ENCODE data around the gene TAB2. TPM values are rescaled to one million over a fixed set of nuclear protein-coding genes. Genes with fewer than 3 reads are reported as not detected.

The TAB2 gene
- total and polyA plus RNA-seq, 2 experiments from 2014 or later = 14.2 to 51.9 TPM

DNA sequence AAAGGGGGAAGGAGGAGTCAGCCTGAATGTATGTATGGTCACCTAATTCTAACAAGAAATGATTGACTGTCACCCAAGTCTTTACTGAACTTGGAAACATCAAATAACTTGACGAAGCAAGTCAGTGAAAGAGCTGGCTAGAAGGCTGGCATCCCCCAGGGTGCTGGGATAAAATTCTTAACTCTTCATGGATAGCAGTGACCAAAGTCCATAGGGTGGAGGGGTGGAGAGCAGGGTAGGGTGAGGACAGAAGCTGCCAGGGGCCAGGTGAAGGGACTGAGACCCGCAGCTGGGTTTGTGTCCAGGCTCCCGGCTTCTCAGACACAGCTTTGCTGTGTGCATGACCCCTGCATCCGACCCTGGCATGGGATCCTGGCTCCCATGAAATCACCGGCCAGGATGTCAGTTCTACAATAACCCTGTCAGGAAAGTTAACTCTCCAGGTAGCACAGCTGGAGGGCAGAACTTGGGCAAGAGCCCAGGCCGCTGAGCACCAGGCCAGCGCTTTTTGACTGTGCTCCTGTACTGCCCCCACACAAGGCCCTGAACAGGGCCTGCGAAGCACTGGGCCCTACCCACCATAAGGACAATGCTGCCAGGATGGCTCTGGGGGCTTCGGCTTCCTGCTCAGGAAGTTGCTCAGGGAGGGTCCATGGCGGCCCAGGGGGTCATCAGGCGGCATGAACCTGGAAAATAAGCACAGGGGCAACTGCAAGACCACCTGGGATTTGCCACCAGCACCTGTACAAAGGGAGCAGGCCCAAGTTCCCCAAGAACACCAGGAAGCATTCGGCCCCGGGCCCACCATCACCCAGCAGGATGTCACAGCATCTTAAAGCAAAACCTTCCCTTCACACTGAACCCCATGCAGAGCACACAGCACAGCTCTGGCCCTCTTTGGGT is 134.8 kb downstream of the TAB2 start:
- TF ChIP-seq EZH2phosphoT487 (IDR thresholded peaks at IDR 0.05; ENCODE audit: low read depth, severe bottlenecking, unreplicated experiment) (no peak), EZH2 (IDR thresholded peaks at IDR 0.05; ENCODE audit: borderline replicate concordance) (no peak), CTCF (IDR thresholded peaks at IDR 0.05; ENCODE audit: poor library complexity) (no peak)
- Histone ChIP-seq H3K79me2 (no peaks in the 10 kb centered on the region), H3K36me3 (replicated peaks; ENCODE audit: insufficient read depth, low read depth) (no peaks in the 10 kb centered on the region), H3K27ac (no peak overlapping the region), H4K20me1 (ENCODE audit: insufficient read depth, poor library complexity, severe bottlenecking) (no peaks in the 10 kb centered on the region), H3K27me3 (no peaks in the 10 kb centered on the region), H2AFZ (no peak overlapping the region), H3K4me3 (no peak overlapping the region), H3K9me3 (ENCODE audit: low read depth) (no peaks in the 10 kb centered on the region), H3K4me1 (ENCODE audit: insufficient read depth) (peaks cover 27% of the 10 kb centered on the region), H3K9me2 (replicated peaks; ENCODE audit: insufficient read depth) (no peaks in the 10 kb centered on the region), H3K4me2 (peak overlapping the region; percentile 97)
- DNase-seq (ENCODE audit: low spot score) = no peak
- WGBS (ENCODE audit: low lambda C conversion rate, missing lambda C conversion rate) = 93% methylated on average over 13 of the region's 13 CpGs

GRCh38 chr6:149453597-149454345 is 136.3 kb downstream of the TAB2 start:
- TF ChIP-seq CTCF (IDR thresholded peaks at IDR 0.05; ENCODE audit: poor library complexity) (no peak), EZH2 (IDR thresholded peaks at IDR 0.05; ENCODE audit: borderline replicate concordance) (no peak), EZH2phosphoT487 (IDR thresholded peaks at IDR 0.05; ENCODE audit: low read depth, severe bottlenecking, unreplicated experiment) (no peak)

GRCh38 chr6:149454346-149454848 is 136.9 kb downstream of the TAB2 start:
- Histone ChIP-seq H3K27me3 (no peaks in the 10 kb centered on the region), H4K20me1 (ENCODE audit: insufficient read depth, poor library complexity, severe bottlenecking) (no peaks in the 10 kb centered on the region), H3K9me3 (ENCODE audit: low read depth) (no peaks in the 10 kb centered on the region), H3K4me1 (ENCODE audit: insufficient read depth) (peaks cover 27% of the 10 kb centered on the region), H3K4me3 (no peak overlapping the region), H3K79me2 (no peaks in the 10 kb centered on the region), H2AFZ (no peak overlapping the region), H3K9me2 (replicated peaks; ENCODE audit: insufficient read depth) (no peaks in the 10 kb centered on the region), H3K4me2 (peak overlapping the region; percentile 33), H3K27ac (no peak overlapping the region), H3K36me3 (replicated peaks; ENCODE audit: insufficient read depth, low read depth) (no peaks in the 10 kb centered on the region)
- 59% methylated on average over 9 of the region's 15 CpGs for WGBS (ENCODE audit: low lambda C conversion rate, missing lambda C conversion rate)
- peak; percentile 41 for DNase-seq (ENCODE audit: low spot score)
- no peak for TF ChIP-seq EZH2 (IDR thresholded peaks at IDR 0.05; ENCODE audit: borderline replicate concordance)
- TF ChIP-seq CTCF (IDR thresholded peaks at IDR 0.05; ENCODE audit: poor library complexity) = no peak
- TF ChIP-seq EZH2phosphoT487 (IDR thresholded peaks at IDR 0.05; ENCODE audit: low read depth, severe bottlenecking, unreplicated experiment) = no peak

More at GRCh38 chr6:149453597-149454345, 136.3 kb downstream of the TAB2 start:
- Histone ChIP-seq H3K9me2 (replicated peaks; ENCODE audit: insufficient read depth) (no peaks in the 10 kb centered on the region), H3K4me1 (ENCODE audit: insufficient read depth) (peaks cover 27% of the 10 kb centered on the region), H3K4me3 (no peak overlapping the region), H3K79me2 (no peaks in the 10 kb centered on the region), H3K9me3 (ENCODE audit: low read depth) (no peaks in the 10 kb centered on the region), H3K36me3 (replicated peaks; ENCODE audit: insufficient read depth, low read depth) (no peaks in the 10 kb centered on the region), H3K27me3 (no peaks in the 10 kb centered on the region), H2AFZ (no peak overlapping the region), H4K20me1 (ENCODE audit: insufficient read depth, poor library complexity, severe bottlenecking) (no peaks in the 10 kb centered on the region), H3K27ac (no peak overlapping the region), H3K4me2 (peak overlapping the region; percentile 33)
- WGBS (ENCODE audit: low lambda C conversion rate, missing lambda C conversion rate) = 89% methylated on average over 6 of the region's 6 CpGs
- no peak for DNase-seq (ENCODE audit: low spot score)
